G401 (cell line): ENCODE results near the gene RCOR3. TPM values are rescaled to one million over a fixed set of nuclear protein-coding genes. Genes with fewer than 3 reads are reported as not detected.
"Not testable (repeated sequence)": the region's sequence is repeated elsewhere in the genome, so short reads cannot be mapped to it uniquely, and the experiment has no call there.

ENCODE experiments used
- DNase-seq: peaks from one replicate; pipeline ENCODE4 v3.0.0-alpha.2; 2015; ENCODE audit warnings: low spot score
- in situ Hi-C: cut with HindIII; loops from 2 replicates; pipeline ENCODE4 v1.10.0; 2016; ENCODE audit warnings: low sequenced_read_pairs, mixed read lengths
- total RNA-seq: library from RNA; depleted of rRNA; stranded (reverse); fragments of >200 nt; shearing (Covaris generic); gene quantifications from 2 replicates; pipeline ENCODE4 v1.2.3, GENCODE V29; 2014

The RCOR3 gene
- total RNA-seq, 1 experiment from 2014 or later = 8.1 TPM

DNA sequence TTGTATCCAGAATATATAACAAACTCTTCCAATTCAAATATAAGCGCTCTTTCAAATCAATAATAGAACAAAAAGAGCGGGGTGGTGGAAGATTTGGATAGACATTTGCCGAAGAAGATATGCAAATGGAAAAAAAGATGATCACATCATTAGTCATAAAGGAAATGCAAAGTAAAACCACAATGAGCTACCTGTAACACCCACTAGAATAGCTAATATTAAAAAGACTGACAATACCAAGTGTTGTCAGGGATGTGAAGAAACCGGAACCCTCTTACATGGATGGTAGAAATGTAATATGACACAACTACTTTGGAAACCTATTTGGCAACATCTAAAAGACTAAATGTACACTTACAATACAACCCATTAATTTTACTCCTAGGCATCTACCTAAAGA, 61.8 kb downstream of the RCOR3 start:
- DNase-seq = no peak
- in situ Hi-C loops = no loop called here

DNA sequence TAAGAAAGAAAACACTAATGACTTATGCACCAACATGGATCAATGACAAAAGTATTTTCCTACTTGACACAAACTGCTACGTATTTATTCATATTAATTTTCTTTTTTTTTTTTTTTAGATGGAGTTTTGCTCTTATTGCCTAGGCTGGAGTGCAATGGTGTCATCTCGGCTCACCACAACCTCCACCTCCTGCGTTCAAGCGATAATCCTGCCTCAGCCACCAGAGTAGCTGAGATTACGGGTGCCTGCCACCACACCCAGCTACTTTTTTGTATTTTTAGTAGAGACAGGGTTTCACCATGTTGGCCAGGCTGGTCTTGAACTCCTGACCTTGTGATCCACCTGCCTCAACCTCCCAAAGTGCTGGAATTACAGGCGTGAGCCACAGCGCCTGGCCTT, 62.5 kb downstream of the RCOR3 start:
- in situ Hi-C loops, DNase-seq: not testable (repeated sequence)

DNA sequence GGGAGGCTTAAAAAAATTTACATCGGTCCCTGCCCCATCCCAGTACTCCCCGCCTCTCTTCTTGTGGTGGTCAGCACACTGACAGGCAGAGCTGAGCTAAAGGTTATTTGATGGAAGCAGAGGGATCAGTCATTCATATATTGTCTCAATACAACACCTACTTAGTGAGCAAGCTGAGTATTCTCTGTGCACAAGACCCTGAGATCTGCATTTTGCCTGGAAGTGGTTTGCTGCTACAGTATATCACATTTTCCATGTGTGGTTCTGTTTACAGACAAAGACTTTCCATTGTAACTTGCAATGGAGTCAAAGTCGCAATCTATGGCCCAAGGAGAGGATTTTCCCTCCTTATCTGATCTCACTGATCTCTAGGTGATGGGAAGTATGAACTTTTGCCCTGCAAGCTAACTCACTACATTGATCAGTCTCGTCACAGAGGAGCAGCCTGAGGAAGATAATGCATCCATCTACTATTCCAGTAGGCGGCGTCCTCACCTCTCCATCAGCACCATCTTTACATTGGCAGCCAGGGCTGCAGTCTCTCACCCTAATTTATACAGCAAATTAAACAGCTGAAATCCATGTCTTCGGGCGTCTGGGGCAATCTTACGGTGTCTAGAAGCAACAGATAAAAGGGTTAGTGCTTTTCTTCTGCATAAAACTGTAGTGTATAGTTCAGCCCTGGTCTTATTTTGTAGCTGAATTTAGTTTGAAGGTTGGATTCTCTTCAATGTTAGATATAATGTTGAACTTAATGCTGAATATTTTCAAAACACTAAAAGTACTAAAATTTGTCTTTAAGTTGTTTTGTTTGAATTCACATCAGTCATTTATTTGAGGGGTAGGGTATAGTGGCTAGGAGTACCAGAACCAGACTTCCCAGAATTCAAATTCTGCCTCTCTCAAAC, 64.2 kb downstream of the RCOR3 start:
- in situ Hi-C loops = no loop called here
- no peak for DNase-seq

DNA sequence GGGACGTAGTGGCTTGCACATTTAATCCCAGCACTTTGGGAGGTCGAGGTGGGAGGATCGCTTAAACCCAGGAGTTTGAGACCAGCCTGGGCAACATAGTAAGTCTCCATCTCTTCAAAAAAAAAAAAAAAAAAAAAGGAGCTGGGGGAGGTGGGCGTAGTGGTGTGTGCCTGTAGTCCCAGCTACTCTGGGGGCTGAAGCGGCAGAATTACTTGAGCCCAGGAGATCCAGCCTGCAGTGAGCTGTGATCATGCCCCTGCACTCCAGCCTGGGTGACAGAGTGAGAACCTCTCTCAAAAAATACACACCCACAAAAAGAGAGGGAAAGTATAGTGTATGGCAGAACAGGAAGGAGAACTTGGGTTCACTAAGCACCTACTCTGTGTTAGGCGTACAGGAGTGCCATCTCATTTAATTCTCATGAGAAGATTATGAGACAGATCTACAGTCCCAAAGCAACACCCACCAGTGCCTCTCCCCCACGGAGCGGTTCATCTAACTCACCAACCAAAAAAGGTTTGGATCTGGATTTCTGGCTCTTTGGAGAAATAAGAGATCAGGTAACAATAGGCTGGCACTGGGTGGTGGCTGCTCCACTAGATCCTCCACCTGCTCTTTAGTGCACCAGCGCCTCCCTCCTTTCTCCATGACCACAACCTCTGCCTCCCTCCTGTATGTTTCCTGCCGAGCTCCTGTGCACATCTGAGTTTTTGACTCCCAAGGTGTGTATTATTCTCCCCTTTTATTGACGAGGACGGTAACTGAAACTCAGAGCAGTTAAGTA, 66.0 kb downstream of the RCOR3 start:
- in situ Hi-C loops = no loop called here
- DNase-seq = no peak

DNA sequence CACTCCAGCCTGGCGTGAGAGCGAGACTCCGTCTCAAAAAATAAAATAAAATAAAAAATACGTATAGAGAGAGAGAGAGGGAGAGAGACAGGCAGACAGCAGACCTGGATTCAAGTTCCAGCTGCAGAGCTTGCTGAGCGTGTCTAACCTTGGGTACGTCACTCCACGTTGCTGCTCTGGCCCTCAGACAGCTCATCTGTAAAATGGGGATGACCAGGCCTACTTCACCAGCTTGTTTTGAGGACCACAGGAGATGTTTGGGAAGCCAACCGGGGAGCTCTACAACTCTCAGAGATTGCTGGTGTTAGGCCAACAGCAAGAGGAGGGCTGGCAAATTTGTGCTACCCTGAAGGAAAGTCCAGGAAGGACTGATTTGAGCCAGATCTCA, 67.0 kb downstream of the RCOR3 start:
- no peak for DNase-seq
- in situ Hi-C loops = no loop called here

DNA sequence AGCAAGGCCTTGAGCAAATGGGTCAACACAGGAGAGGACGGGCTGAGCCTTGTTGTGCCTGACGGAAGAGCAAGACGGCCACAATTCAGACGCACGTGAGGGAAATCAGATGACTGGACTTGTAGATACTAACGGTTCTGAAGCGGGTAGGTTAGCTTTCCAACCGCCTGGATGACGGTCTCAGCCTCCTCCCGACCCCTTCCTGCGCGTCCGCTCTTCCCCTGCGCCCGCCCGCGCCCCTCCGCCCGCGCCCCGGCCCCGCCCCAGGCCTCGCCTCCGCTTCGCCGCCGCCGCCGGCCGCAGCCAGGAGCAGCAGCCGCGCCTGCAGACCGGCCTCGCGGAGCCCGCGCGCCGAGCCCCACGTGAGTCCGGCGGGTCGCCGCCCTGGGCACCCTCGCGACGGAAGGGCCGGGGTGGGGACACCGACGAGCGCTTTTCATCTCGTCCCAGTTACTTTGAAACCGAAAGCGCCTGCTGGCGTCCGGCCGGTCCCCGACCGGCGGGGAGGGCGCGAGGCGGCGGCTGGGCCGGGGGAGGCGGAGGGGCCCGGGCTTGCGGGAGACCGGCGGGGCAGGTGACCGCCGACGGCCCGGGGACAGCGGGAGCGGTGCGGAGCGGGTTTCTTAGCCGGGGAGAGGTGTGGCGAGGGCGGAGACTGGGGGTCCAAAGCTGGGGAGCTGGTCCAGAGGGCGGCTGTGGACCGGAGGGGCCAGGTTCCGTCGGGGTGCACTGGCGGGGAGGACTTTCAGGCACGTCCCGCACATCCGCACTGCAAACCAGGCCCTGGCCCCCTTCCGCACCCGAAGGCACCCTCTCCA, 67.6 kb downstream of the RCOR3 start, which contains the start of gene TRAF5:
TRAF5 (plus strand) TSS at position 306 of the 818 bp plus-strand sequence. CDS start 26,407 bp downstream, outside the sequence.
- no peak for DNase-seq
- in situ Hi-C loops = no loop called here

DNA sequence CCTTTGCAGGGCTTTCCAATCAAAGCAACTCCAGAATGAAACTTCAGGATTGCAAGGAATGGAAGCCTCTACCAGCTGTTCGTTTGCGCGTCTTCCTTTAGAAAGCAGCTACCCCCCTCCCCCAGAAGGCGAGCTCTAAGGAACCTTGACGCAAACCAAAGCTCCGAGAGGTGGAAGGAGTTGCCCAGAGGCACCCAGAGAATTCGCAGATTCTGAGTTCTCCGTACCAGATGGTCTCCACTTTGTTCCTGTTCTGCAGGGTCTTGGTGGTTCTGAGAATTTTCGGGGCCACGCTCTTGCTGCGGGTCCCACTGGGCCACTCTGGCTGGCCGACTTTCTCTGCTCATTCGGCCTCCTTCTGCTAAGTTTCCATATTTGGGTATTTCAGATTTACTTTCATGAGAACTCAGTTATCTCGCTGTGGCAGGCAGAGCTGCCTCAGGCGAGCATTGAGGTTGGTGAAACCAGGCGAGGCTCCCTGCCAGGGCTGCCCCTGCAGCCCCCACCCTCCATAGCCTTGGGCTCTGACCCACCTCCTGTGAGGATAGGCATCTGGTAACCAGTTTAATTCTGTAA, 68.3 kb downstream of the RCOR3 start:
- in situ Hi-C loops = no loop called here
- no peak for DNase-seq

DNA sequence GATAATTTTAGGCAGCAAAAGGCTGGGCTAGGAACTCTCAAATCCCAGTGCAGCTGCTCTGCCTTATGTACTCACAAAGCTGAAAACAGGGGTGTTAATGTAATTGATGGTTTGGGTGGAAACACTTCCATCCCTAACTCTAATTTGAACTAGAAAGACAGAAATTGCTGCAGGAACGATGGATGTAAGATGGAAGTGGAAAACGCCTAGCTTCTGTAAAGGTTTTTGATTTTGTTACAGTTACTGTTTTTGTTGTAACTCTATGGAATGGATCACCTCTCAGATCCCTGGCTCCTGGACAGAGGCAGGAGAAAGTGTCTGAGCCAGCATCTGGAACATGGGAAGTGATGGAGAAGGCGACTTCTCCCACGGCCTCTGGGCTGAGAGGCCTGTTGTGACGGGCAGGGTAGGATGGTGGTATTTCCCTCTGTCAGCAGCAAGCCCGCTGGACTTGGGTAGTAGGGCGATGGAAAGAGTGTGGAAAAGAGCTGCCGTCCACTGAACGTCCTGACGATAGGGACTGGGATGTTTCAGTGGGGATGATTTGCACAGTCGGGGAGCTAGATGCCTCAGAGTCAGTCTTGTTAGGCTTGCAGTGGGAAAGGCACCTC, 69.0 kb downstream of the RCOR3 start:
- in situ Hi-C loops = no loop called here

DNA sequence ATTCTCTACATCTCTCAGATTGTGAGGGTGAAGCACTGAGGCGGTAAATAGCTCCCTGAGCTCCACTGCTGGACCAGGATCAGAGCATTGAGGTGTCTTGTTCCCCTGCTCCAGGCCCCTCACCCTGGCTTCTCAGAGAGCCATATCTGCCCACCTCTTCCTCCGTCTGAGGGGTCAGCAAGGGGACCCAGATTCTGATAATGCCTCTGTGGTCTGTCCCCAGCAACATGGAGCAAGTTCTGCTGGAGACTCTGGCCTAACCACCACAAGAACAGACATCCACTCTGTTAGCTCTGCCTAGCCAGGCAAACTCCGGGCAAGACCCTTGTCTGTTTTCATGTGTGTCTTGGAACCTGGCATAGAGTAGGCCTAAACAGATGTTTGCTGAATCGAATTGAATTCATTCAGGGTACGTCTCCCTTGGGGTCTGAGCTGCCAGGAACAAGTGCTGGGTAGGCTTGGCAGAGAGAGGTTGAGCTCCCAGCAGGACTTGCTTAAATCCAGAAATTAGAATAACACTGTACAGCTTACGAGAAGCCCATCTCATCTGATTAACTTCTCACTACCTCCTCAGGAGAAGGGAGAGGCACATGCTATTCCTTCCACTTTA, 69.8 kb downstream of the RCOR3 start:
- DNase-seq = no peak
- in situ Hi-C loops = no loop called here

More for the DNA sequence above, 69.0 kb downstream of the RCOR3 start:
- no peak for DNase-seq

DNA sequence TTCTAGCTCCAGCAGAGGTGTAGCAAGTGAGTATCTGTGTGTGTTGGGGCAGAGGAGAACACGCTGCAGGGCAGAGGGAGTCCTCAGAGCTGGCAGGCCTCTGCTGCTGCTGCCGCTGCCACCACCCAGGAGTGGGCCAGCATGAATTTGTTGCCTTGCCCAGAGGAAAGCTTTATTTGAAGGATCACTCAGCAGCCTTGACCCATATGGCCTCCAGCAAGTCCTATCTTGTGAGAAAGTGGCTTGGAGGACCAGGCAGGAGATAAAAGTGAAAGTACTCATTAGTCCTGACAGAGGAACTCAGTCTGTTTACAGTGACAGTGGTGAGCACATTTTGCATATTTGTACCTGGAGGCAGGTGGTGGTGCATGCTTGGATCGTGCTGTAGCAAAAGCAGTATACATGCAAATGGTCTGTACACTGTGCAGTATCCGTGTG, 70.6 kb downstream of the RCOR3 start:
- in situ Hi-C loops = no loop called here
- no peak for DNase-seq

DNA sequence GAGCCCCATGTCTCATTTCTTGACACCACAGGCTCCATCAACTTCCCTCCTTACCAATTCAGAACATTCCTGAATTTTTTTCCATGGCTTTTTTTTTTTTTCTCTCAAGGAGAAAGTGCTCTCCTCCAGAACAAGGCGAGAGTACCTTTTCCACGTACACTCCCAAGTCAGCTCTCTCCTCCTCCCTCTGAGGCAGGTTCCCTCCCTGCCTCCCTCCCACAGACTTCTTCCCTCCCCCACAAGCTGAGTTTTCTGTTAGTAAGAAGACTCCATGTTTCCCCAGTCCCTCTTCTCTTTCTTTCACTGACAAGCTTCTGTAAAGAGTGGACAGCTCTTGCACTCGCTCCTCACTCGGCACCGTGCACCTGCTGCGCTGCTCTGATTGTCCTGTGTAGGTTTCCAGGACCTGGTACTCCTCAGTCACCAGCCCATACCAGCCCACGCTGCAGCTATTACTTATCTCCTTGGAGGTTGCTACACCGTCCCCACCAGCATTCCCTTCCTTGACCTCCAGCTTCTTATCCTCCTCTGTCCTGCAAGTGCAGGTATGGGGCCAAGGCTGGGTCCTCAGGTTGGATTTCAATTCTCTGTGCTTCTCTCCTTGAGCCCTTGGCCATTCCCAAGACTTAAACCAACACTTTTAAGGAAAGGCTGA, 71.2 kb downstream of the RCOR3 start:
- in situ Hi-C loops = no loop called here
- no peak for DNase-seq

DNA sequence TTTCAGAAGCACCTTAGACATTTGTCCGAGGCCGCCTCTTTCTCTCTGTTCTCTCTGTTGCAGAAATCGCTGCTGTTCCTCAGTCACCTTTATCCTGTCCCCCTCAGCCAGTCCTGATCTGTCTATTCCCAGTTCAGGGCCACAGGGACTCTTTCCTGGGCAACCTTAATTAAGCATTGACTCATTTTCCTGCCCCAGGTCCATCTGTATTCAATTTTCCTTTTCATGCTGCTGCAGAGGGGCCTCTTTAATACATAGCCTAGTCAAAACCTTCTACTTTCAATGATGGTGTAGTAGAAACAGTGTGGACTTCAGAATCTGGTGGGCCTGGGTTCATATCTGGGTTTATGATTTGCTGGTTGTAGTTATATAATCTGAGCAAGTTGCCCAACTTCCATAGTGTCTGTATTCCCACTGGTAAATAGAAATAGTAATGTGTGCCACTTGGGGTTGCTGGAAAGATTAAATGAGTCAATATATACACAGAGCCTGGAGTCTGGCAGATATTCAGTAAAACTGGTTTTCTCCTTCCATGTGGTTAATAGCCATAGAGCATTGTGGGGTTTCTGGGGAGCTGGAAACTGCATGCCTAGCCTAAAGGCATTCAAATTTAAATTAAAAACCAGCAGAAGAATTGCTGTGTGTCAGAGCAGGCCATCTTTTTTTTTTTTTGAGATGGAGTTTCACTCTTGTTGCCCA, 72.0 kb downstream of the RCOR3 start:
- no peak for DNase-seq
- in situ Hi-C loops = no loop called here

DNA sequence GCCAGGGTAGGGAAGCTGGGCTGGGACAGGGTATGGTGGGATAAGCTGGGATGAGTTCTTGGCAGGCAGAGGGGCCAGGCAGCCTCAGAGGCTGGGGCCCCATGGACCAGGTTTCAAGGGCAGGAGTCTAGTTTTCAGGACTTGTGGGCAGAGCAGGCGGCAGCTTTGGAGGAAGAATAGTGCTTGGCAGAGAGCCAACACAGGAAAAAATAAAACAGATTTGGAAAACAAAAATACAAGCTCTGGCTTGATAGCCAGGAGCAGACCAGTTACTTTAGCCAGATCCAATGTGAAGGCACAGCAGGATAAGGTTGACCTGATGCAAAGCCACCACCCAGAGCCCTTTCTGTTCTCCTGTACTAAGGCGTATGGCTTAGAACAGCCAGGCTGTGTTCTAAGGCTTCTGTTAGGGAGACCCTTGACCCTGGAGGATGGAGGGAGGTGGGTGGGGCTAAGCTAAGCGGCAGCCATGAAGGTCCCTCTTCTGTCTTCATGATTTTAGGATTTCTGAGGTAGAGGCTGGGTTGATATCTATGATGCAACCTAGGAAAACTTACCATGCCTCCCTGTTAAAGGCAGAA, 73.0 kb downstream of the RCOR3 start:
- no peak for DNase-seq
- in situ Hi-C loops = no loop called here

DNA sequence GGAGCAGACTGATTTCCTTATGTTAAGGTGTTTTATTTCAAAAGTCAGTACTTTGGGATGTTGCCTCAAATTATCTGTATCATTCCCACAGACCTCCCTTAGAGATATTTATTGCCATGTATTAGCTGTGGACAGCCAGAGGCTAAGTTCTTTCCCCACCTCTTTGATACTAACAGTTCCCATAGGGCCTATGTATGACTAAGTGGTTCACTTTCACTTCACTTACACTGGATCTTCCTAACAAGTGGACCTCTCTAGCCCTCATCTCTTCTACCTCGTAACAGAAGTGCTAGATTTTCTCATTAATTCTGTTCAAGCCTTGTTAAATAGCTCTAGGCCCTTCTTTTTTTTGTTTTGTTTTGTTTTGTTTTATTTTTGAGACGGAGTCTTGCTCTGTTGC, 73.7 kb downstream of the RCOR3 start:
- in situ Hi-C loops = no loop called here
- DNase-seq = no peak

DNA sequence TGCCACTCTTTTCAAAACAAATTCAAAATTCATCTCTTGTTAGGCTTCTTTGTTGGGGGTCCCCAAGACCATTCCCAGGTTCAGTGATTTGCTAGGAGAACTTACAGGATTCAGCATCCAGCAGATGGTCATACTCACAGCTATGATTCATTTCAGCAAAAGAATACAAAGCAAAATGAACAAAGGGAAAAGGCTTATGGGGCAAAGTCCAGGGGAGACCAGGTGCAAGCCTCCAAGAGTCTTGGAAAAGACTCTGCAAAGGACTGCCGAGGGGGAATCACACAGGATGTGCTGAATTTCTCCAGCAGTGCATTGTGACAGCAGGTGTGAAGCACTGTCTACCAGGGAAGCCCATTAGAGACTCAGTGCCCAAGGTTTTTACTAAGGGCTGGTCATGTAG, 74.7 kb downstream of the RCOR3 start:
- DNase-seq = no peak
- in situ Hi-C loops = no loop called here

DNA sequence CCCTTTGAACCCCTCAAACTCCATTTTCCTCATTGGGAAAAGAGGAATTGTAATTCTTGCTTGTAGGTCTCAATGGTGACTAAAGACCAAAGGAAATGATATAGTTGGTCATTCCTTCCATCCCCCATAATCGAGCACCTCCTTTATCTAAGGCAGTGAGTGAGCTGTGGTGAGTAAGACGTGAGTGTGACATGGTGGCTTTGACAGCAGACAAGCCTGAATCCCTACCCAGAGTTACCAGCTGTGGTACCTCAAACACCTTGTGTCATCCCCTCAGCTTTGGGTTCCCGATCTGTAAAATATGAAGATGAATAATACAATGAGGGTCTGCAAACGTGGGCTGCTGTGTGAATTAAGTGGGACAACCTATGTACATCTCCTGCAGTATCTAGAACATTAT, 75.8 kb downstream of the RCOR3 start:
- no peak for DNase-seq
- in situ Hi-C loops = no loop called here
